Daoy (cell line): Measurements from ENCODE around the gene RRP12. TPM values are rescaled to one million over a fixed set of nuclear protein-coding genes. Genes with fewer than 3 reads are reported as not detected.
A peak's percentile ranks its signal among the peaks of the same experiment; 100 is the strongest.

Experiments
- DNase-seq: peaks from one replicate; pipeline ENCODE4 v3.0.0-alpha.2; 2015; ENCODE audit warnings: low read depth
- total RNA-seq: library from RNA; depleted of rRNA; stranded (reverse); fragments of >200 nt; shearing (Covaris generic); gene quantifications from 2 replicates; pipeline ENCODE4 v1.2.3, GENCODE V29; 2014

RRP12 gene
- total RNA-seq, 1 experiment from 2014 or later = 78.6 TPM

- no peak for DNase-seq
Measured at GRCh38 chr10:97335188-97335619, 65.9 kb downstream of the RRP12 start.

- peak; percentile 90 for DNase-seq
Measured at GRCh38 chr10:97334370-97335175, 66.6 kb downstream of the RRP12 start, which contains the start of gene FRAT2. TSS of gene FRAT2 (minus strand) at chr10:97334729. CDS start at chr10:97334572, 157 bp downstream.

GRCh38 chr10:97333601-97334369 is 67.4 kb downstream of the RRP12 start:
- peak; percentile 50 for DNase-seq

- peak; percentile 54 for DNase-seq
Measured at GRCh38 chr10:97333351-97333600, 67.9 kb downstream of the RRP12 start.

GRCh38 chr10:97332591-97333350 is 68.4 kb downstream of the RRP12 start:
- DNase-seq = peak; percentile 77

- no peak for DNase-seq
Measured at GRCh38 chr10:97331153-97331703, 69.9 kb downstream of the RRP12 start.

GRCh38 chr10:97329766-97330165 is 71.4 kb downstream of the RRP12 start:
- no peak for DNase-seq

- DNase-seq = no peak
Measured at GRCh38 chr10:97328646-97329453, 72.3 kb downstream of the RRP12 start.

- DNase-seq = no peak
Measured at GRCh38 chr10:97327348-97328294, 73.5 kb downstream of the RRP12 start.

GRCh38 chr10:97325754-97326153 is 75.4 kb downstream of the RRP12 start:
- DNase-seq = no peak

GRCh38 chr10:97323501-97323900 is 77.6 kb downstream of the RRP12 start:
- no peak for DNase-seq

GRCh38 chr10:97321804-97322190 is 79.3 kb downstream of the RRP12 start:
- no peak for DNase-seq

GRCh38 chr10:97321032-97321803 is 79.9 kb downstream of the RRP12 start:
- no peak for DNase-seq

- no peak for DNase-seq
Measured at GRCh38 chr10:97320480-97321031, 80.6 kb downstream of the RRP12 start.

- peak; percentile 44 for DNase-seq
Measured at GRCh38 chr10:97319671-97320479, 81.3 kb downstream of the RRP12 start.

- peak; percentile 86 for DNase-seq
Measured at GRCh38 chr10:97318772-97319651, 82.1 kb downstream of the RRP12 start, which contains the start of gene FRAT1. TSS of gene FRAT1 (plus strand) at chr10:97319271. CDS start at chr10:97319454, 183 bp downstream.

GRCh38 chr10:97314671-97315070 is 86.5 kb downstream of the RRP12 start:
- no peak for DNase-seq
